ENCODE data around the gene RIMS3.

RIMS3 gene

GRCh38 chr1:40657046-40657445, 8.4 kb downstream of the RIMS3 start:
- H3K4me2 ChIP-seq: no peak overlapping the region
- peaks cover 8 to 64% (median 45%) of the 10 kb centered on the region in 10 experiments for H3K4me1 ChIP-seq
- H3K4me3 ChIP-seq: no peak overlapping the region
- peaks cover 0 to 8% (median 0%) of the 10 kb centered on the region in 11 experiments; a peak in 2 of 22 replicates for H3K36me3 ChIP-seq
- H3K27ac ChIP-seq: no peak overlapping the region
- H3K9ac ChIP-seq: no peak overlapping the region
- peaks cover 0 to 97% (median 23%) of the 10 kb centered on the region in 11 experiments; a peak in 12 of 22 replicates for H4K20me1 ChIP-seq
- no peaks in the 10 kb centered on the region for H3K27me3 ChIP-seq
- no peak for TF ChIP-seq Cebpa-rat (IDR thresholded peaks at IDR 0.05)
- H3K9me3 ChIP-seq (replicated peaks in 1 of 11): no peaks in the 10 kb centered on the region

GRCh38 chr1:40653851-40654537, 11.5 kb downstream of the RIMS3 start:
- Histone ChIP-seq H3K4me1 (peaks cover 23 to 62% (median 39%) of the 10 kb centered on the region in 10 experiments), H3K4me3 (no peak overlapping the region), H3K27me3 (no peaks in the 10 kb centered on the region), H3K4me2 (no peak overlapping the region; a peak in 1 of 22 replicates), H3K27ac (no peak overlapping the region), H4K20me1 (peaks cover 0 to 98% (median 20%) of the 10 kb centered on the region in 11 experiments; a peak in 14 of 22 replicates), H3K36me3 (peaks cover 0 to 6% (median 0%) of the 10 kb centered on the region in 11 experiments; a peak in 1 of 22 replicates), H3K9ac (no peak overlapping the region), H3K9me3 (replicated peaks in 1 of 11) (no peaks in the 10 kb centered on the region)
- no peak for TF ChIP-seq Cebpa-rat (IDR thresholded peaks at IDR 0.05)

- Histone ChIP-seq H3K4me3 (no peak overlapping the region), H3K27ac (no peak overlapping the region), H3K36me3 (peaks cover 0 to 1% (median 0%) of the 10 kb centered on the region in 11 experiments; a peak in 1 of 22 replicates), H4K20me1 (peaks cover 0 to 98% (median 20%) of the 10 kb centered on the region in 11 experiments; a peak in 14 of 22 replicates), H3K27me3 (no peaks in the 10 kb centered on the region), H3K9me3 (replicated peaks in 1 of 11) (no peaks in the 10 kb centered on the region), H3K4me2 (no peak overlapping the region), H3K9ac (no peak overlapping the region), H3K4me1 (peaks cover 27 to 62% (median 40%) of the 10 kb centered on the region in 10 experiments)
- no peak for TF ChIP-seq Cebpa-rat (IDR thresholded peaks at IDR 0.05)
These were observed 12.5 kb downstream of the RIMS3 start for GRCh38 chr1:40652979-40653378.

GRCh38 chr1:40652468-40652867, 13.0 kb downstream of the RIMS3 start:
- Histone ChIP-seq H4K20me1 (peaks cover 0 to 98% (median 20%) of the 10 kb centered on the region in 11 experiments; a peak in 14 of 22 replicates), H3K27ac (no peak overlapping the region), H3K4me1 (peaks cover 27 to 65% (median 43%) of the 10 kb centered on the region in 10 experiments), H3K4me2 (no peak overlapping the region), H3K9ac (no peak overlapping the region), H3K4me3 (no peak overlapping the region), H3K9me3 (replicated peaks in 1 of 11) (no peaks in the 10 kb centered on the region), H3K36me3 (peaks cover 0 to 2% (median 0%) of the 10 kb centered on the region in 11 experiments; a peak in 1 of 22 replicates), H3K27me3 (no peaks in the 10 kb centered on the region)
- no peak for TF ChIP-seq Cebpa-rat (IDR thresholded peaks at IDR 0.05)

GRCh38 chr1:40651138-40651857, 14.2 kb downstream of the RIMS3 start:
- H4K20me1 ChIP-seq: peaks cover 0 to 97% (median 20%) of the 10 kb centered on the region in 11 experiments; a peak in 14 of 22 replicates
- H3K4me3 ChIP-seq: no peak overlapping the region
- peaks cover 31 to 75% (median 54%) of the 10 kb centered on the region in 10 experiments for H3K4me1 ChIP-seq
- no peak for TF ChIP-seq Cebpa-rat (IDR thresholded peaks at IDR 0.05)
- H3K4me2 ChIP-seq: peak overlapping the region in 6 of 11 experiments; percentile 13 to 88 (median 18); a peak in 6 of 22 replicates
- H3K9ac ChIP-seq: no peak overlapping the region
- H3K9me3 ChIP-seq (replicated peaks in 1 of 11): no peaks in the 10 kb centered on the region
- peaks cover 0 to 11% (median 0%) of the 10 kb centered on the region in 11 experiments; a peak in 5 of 22 replicates for H3K36me3 ChIP-seq
- H3K27me3 ChIP-seq: no peaks in the 10 kb centered on the region
- no peak overlapping the region for H3K27ac ChIP-seq

GRCh38 chr1:40650075-40650474, 15.4 kb downstream of the RIMS3 start:
- H3K4me1 ChIP-seq: peaks cover 37 to 78% (median 61%) of the 10 kb centered on the region in 10 experiments
- H3K27me3 ChIP-seq: no peaks in the 10 kb centered on the region
- peak overlapping the region in 4 of 11 experiments; percentile 17 to 44 (median 21); a peak in 3 of 22 replicates for H3K27ac ChIP-seq
- peak overlapping the region in 5 of 11 experiments; percentile 18 to 50 (median 38); a peak in 3 of 22 replicates for H3K9ac ChIP-seq
- TF ChIP-seq Cebpa-rat (IDR thresholded peaks at IDR 0.05): no peak
- H3K9me3 ChIP-seq (replicated peaks in 1 of 11): no peaks in the 10 kb centered on the region
- peaks cover 0 to 97% (median 17%) of the 10 kb centered on the region in 11 experiments; a peak in 14 of 22 replicates for H4K20me1 ChIP-seq
- no peak overlapping the region; a peak in 1 of 20 replicates for H3K4me3 ChIP-seq
- peaks cover 0 to 23% (median 7%) of the 10 kb centered on the region in 11 experiments; a peak in 9 of 22 replicates for H3K36me3 ChIP-seq
- peak overlapping the region; percentile 66 to 88 (median 79) for H3K4me2 ChIP-seq

GRCh38 chr1:40649592-40649930, 15.9 kb downstream of the RIMS3 start:
- Histone ChIP-seq H3K9ac (peak overlapping the region in 6 of 11 experiments; percentile 14 to 50 (median 33); a peak in 8 of 22 replicates), H3K4me1 (peaks cover 37 to 74% (median 61%) of the 10 kb centered on the region in 10 experiments), H3K4me3 (no peak overlapping the region; a peak in 1 of 20 replicates), H3K4me2 (peak overlapping the region; percentile 66 to 88 (median 79)), H3K27ac (peak overlapping the region in 4 of 11 experiments; percentile 17 to 44 (median 21); a peak in 4 of 22 replicates), H3K36me3 (peaks cover 0 to 29% (median 7%) of the 10 kb centered on the region in 11 experiments; a peak in 11 of 22 replicates), H3K27me3 (no peaks in the 10 kb centered on the region), H4K20me1 (peaks cover 0 to 97% (median 13%) of the 10 kb centered on the region in 11 experiments; a peak in 14 of 22 replicates), H3K9me3 (replicated peaks in 1 of 11) (no peaks in the 10 kb centered on the region)
- no peak for TF ChIP-seq Cebpa-rat (IDR thresholded peaks at IDR 0.05)

GRCh38 chr1:40648928-40649591, 16.4 kb downstream of the RIMS3 start:
- Histone ChIP-seq H4K20me1 (peaks cover 0 to 95% (median 13%) of the 10 kb centered on the region in 11 experiments; a peak in 14 of 22 replicates), H3K27ac (peak overlapping the region in 4 of 11 experiments; percentile 17 to 44 (median 21); a peak in 3 of 22 replicates), H3K9me3 (replicated peaks in 1 of 11) (no peaks in the 10 kb centered on the region), H3K9ac (peak overlapping the region in 5 of 11 experiments; percentile 14 to 50 (median 38); a peak in 6 of 22 replicates), H3K27me3 (no peaks in the 10 kb centered on the region), H3K4me3 (no peak overlapping the region; a peak in 1 of 20 replicates), H3K4me1 (peaks cover 37 to 69% (median 58%) of the 10 kb centered on the region in 10 experiments), H3K4me2 (peak overlapping the region; percentile 66 to 88 (median 79)), H3K36me3 (peaks cover 0 to 34% (median 12%) of the 10 kb centered on the region in 11 experiments; a peak in 11 of 22 replicates)
- TF ChIP-seq Cebpa-rat (IDR thresholded peaks at IDR 0.05): no peak

All from BLaER1 treated with 17β-estradiol and CSF1 and Interleukin-3, amounts not matched to agents 10 nM and 100 nM (cell line).